Stimulated activated CD8-positive, alpha-beta memory T cell treated with anti-CD3 and anti-CD28 coated beads, Interleukin-4, amount 100 ng/mL, for 48 hours (primary cell): ENCODE results near the gene CDKAL1.

ENCODE experiments used
- DNase-seq: peaks from one replicate; pipeline ENCODE4 v3.0.0-alpha.2; 2020

Gene CDKAL1

DNA sequence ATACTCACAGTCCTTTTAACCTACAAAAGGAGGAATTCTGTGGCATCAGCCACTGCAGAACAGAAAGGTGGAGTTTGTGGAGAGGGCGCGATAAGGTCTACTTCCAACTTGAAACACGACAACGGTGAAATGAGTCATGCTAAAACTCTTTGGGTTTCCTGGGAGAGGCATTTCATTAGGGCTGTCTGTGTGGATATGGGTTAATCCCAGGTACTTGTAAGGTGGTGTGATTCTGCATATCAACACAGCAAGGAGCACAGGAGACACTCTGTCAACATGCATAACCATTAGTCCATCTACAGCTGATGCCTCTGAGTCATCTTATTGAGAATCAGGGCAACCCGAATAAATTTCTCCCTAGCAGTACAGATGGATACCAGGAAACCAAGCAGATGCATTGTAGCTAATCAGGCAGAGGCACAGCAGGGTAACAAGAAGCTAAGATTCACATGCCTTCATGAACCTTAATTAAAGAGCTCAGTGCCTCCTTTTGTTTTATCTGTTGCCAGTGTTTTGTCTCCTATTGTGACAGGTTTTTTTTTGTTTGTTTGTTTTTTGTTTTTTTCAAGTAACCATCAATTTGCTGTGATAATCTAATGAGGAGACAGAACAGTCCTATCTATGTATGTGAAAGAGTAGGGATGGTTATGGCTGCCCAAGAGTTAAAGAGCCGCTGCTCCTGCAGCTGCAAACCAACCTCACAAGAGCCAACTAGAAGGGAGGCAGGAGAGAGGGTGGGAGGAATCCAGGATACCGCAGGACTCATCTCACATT, 743.5 kb downstream of the CDKAL1 start:
- no peak for DNase-seq

DNA sequence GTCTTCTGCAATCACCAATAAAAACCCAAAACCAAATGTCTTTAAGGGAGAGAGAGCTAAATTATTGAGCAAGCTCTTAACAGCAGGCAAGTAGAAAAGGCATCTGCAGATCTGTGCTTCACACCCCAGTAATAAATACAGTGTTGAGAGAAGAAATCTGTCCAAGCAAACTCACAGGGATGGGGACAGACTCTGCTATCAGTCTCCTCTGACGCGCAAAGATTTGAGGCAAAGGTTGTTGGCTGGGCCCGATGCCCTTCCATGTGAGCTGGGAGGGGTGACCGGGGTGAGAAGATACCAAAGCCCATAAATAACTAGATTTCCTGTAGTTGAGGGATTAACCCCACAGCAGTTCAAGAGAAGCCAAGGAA, 744.1 kb downstream of the CDKAL1 start:
- no peak for DNase-seq

DNA sequence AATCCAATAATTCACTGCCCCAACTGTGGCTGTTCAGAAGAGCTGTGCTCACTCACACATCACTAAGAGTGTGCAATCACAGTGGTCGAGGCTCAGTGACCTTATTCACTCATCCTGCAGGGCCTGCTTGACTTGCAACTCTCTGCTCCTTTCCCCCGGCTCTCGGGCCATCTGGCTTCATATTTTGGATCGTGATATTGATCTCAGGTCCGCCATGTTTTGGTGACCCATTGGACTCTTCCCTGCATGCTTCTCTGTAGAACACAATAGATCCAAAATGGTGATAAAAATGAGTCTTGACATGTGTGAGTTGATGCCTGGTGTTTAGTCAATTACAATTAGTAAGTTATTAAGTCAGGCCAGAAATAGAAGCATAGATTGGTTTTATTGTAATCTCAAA, 745.4 kb downstream of the CDKAL1 start:
- DNase-seq: no peak

DNA sequence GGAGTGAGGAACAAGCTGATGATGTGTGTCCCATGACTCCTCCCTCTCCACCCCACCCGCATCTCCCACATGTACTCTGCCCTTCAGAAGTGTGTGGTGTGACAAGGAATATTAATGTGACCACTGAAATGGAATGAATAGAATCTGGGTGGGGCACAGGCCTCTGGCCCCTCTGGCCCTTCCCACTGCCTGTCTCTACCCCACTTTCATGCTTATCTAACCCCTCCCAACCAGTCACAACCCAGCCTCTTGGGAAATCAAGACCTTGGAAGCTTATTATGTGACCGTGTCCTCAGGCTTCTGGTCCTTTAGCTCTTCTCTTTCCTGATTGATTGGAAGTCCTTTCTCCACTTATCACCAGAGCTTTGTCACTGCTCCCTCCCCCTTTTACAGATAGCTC, 747.1 kb downstream of the CDKAL1 start:
- DNase-seq: no peak
